ENCODE results near the gene PRR11.
"Not testable (repeated sequence)": the region's sequence is repeated elsewhere in the genome, so short reads cannot be mapped to it uniquely, and the experiment has no call there.

Gene PRR11

GRCh38 chr17:59155439-59156177 is at the start of gene PRR11:
TSS of gene PRR11 (plus strand) at chr17:59155746. CDS start at chr17:59169753, 14,007 bp downstream.
- peak; percentile 94 for DNase-seq (ENCODE audit: low spot score)

- DNase-seq (ENCODE audit: low spot score) = peak; percentile 82
Observed at GRCh38 chr17:59105852-59106462, 49.6 kb upstream of the PRR11 start.

- peak; percentile 100 for DNase-seq (ENCODE audit: low spot score)
Observed at GRCh38 chr17:59106463-59107305, 48.9 kb upstream of the PRR11 start, which contains the start of gene TRIM37. TSS of gene TRIM37 (minus strand) at chr17:59106880. CDS start at chr17:59106461, 419 bp downstream.

- DNase-seq (ENCODE audit: low spot score) = no peak
Observed at GRCh38 chr17:59107306-59107670, 48.3 kb upstream of the PRR11 start.

GRCh38 chr17:59108400-59109102 is 47.0 kb upstream of the PRR11 start:
- no peak for DNase-seq (ENCODE audit: low spot score)

GRCh38 chr17:59110973-59111372 is 44.6 kb upstream of the PRR11 start:
- DNase-seq (ENCODE audit: low spot score) = no peak

- no peak for DNase-seq (ENCODE audit: low spot score)
Observed at GRCh38 chr17:59111539-59111938, 44.0 kb upstream of the PRR11 start.

- no peak for DNase-seq (ENCODE audit: low spot score)
Observed at GRCh38 chr17:59115474-59115873, 40.1 kb upstream of the PRR11 start.

GRCh38 chr17:59121901-59122480 is 33.6 kb upstream of the PRR11 start:
- no peak for DNase-seq (ENCODE audit: low spot score)

GRCh38 chr17:59124665-59125064 is 30.9 kb upstream of the PRR11 start:
- no peak for DNase-seq (ENCODE audit: low spot score)

GRCh38 chr17:59126809-59127417 is 28.6 kb upstream of the PRR11 start:
- DNase-seq (ENCODE audit: low spot score) = no peak

GRCh38 chr17:59129814-59130213 is 25.7 kb upstream of the PRR11 start:
- DNase-seq (ENCODE audit: low spot score) = no peak

- DNase-seq (ENCODE audit: low spot score) = no peak
Observed at GRCh38 chr17:59131131-59131530, 24.4 kb upstream of the PRR11 start.

- DNase-seq (ENCODE audit: low spot score) = not testable (repeated sequence)
Observed at GRCh38 chr17:59138339-59138738, 17.2 kb upstream of the PRR11 start.

- no peak for DNase-seq (ENCODE audit: low spot score)
Observed at GRCh38 chr17:59139939-59140338, 15.6 kb upstream of the PRR11 start.

GRCh38 chr17:59141860-59142259 is 13.7 kb upstream of the PRR11 start:
- DNase-seq (ENCODE audit: low spot score) = no peak

- DNase-seq (ENCODE audit: low spot score) = no peak
Observed at GRCh38 chr17:59145571-59146096, 9.9 kb upstream of the PRR11 start.

GRCh38 chr17:59149051-59149450 is 6.5 kb upstream of the PRR11 start:
- no peak for DNase-seq (ENCODE audit: low spot score)

- DNase-seq (ENCODE audit: low spot score) = no peak
Observed at GRCh38 chr17:59149841-59150511, 5.6 kb upstream of the PRR11 start.

- DNase-seq (ENCODE audit: low spot score) = no peak
Observed at GRCh38 chr17:59151006-59151405, 4.5 kb upstream of the PRR11 start.
